ENCODE data around the gene NFS1.
"Not testable (repeated sequence)": the region's sequence is repeated elsewhere in the genome, so short reads cannot be mapped to it uniquely, and the experiment has no call there.

NFS1 gene

DNA sequence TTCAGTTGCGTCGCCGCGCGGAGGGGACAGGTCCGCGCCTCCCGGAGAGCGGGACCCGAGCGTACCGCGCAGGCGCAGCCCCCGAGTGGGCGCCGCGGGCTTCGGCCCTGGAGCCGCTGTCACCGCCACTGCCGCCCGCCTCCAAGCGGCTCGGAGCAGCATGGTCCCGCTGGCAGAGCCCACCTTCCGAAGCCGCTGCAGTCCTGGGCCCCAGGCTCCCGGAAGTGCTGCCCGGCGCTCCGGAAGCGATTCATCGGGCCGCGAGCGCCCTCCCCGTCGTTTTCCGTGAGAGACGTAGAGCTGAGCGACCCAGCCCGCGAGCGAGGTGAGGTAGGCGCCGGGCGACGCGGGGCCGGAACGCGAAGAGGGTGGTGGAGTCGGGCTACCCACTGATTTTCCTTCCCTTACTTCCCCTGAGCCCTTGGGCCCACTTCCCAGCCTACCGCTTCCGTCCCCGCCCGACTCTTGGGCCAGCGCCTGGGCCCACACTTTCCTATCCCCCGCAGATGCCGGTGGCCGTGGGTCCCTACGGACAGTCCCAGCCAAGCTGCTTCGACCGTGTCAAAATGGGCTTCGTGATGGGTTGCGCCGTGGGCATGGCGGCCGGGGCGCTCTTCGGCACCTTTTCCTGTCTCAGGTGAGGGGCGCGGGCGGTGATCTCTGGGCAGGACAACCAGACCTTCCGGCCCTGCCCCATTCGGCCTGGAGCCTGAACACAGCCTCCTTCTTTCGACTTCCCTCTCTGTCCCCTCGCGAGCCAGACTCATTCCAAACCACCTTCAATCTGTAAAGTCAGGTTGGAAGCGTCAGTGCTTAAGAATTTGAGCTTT is at the start of gene NFS1, which contains the start of gene ROMO1:
TSS of gene NFS1 (minus strand) at position 226 of the 830 bp plus-strand sequence. CDS start at position 162, 64 bp downstream.
TSS of gene ROMO1 (plus strand) at position 279 of the 830 bp plus-strand sequence. CDS start at position 507, 228 bp downstream.
- peak; percentile 90 for DNase-seq

GRCh38 chr20:35744492-35744841 is 45.3 kb upstream of the NFS1 start:
- not testable (repeated sequence) for DNase-seq

- DNase-seq = peak; percentile 48
Measured at GRCh38 chr20:35743693-35744491, 44.7 kb upstream of the NFS1 start.

GRCh38 chr20:35742741-35743523 is 43.8 kb upstream of the NFS1 start:
- peak; percentile 60 for DNase-seq

- DNase-seq = peak; percentile 100
Measured at GRCh38 chr20:35741892-35742740, 43.0 kb upstream of the NFS1 start, which contains the start of gene RBM39. TSS of gene RBM39 (minus strand) at chr20:35742260. CDS start at chr20:35740874, 1,386 bp downstream.

DNA sequence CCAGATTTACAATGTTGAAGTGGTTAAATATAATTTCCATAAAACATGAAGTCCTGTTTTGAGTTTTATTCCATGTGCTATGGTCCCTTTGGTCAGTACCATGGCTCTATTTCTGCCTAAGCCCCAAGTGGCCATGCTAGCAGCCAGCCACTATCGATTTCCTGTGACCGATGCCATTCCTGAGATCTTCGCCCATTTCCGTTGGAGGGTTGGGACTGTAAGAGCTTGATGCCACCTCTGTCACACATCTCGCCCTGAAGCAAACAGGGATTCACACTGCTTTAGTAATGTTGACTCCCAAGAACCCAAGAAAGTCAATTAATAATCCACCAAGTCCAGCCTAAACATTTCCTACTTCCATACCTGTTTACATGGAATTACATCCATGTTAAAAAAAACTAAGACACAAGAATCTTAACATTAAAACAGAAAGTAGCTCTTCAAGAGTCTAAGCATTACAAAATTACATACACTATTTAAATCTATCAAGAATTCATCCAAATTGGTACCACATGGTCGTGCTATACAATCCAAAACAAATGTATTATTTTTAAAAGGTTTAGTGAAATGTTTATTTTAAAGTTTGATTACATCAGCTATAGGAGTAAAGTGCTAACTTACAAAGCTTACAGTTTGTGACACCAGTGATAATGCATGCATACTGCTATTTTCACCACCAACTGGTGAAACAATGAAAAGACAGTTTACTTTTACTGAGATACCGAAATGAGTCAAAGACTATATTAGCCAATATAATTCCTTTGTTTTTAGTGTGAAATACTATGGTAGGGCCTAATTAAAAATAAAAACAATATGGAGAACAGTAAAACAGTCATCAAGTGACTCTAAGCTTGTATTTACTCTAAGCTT is 40.4 kb upstream of the NFS1 start:
- peak; percentile 63 for DNase-seq

DNA sequence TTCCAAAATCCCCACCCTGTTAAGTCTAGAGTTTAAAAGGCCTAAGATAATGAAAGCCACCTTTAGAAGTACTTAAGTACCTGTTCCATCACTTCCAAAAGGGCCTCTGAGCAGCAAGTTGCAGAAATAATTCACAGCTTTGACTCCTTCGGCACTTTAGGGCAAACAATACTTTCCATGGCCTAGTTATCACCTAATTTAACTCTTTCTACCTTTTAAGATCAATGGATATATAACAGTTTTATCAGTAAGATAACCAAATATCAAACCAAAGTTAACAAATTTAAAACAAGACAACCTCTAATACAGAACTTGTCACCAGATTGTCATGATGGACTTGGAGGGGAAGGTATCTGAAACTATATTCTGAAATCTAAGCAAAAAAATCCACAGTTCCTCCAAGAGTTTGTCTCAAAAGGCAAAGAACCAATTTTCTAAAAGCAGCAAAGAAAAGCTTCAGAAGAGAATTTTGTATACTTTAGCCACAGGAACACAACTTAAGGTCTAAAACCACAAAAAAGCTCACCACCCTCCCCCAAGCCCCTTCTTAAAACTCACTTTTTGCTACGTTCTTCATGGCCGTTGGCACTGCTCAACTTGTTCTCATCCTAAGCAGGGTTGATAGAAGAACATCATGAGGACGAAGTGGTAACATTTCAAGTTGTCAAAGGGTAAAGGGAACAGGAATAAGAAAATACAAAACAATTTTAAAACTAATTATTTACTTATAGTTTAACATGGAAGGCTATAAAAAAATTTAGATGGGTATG is 39.4 kb upstream of the NFS1 start:
- no peak for DNase-seq

GRCh38 chr20:35737865-35738333 is 38.7 kb upstream of the NFS1 start:
- DNase-seq = no peak

- DNase-seq = no peak
Measured at GRCh38 chr20:35735826-35736470, 36.8 kb upstream of the NFS1 start.

DNA sequence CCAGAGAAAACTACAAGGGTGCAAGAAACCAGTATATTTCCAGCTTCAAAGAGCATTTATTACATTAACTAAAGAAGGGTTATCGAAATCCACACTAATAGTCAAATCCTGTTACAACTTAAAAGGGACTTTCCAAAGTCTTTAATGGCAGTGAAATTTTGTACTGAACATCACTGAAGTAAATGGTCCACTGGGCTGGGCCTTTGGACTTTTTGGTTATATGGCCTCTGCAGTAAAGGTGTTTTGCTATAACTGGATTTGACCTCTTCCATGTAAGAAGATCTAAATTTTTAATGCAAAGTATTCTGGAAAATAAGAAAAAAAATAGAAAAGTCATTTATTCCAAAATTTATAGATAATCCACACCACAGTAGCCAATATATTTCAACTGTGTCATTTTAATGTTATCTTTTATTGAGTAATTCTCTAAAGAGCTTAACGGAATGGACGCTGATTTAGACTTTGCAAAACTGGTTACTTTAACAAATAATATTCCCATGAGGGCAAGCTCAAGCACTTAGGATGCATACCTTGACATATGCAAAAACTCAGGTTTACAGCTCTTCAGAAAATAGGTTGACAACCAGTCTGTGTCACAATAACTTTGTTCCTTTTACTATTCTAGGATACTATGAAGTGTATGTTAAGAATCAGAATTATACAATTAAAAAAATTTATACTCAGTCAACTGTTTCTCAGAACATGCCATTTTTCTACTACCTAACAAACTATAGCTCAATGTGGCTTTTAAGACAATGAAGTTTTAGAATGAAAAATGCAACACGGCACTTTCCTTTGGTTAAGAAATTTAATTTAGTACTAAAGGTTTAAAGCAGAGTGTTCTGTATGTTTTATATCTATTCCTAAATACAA is 35.9 kb upstream of the NFS1 start:
- no peak for DNase-seq

DNA sequence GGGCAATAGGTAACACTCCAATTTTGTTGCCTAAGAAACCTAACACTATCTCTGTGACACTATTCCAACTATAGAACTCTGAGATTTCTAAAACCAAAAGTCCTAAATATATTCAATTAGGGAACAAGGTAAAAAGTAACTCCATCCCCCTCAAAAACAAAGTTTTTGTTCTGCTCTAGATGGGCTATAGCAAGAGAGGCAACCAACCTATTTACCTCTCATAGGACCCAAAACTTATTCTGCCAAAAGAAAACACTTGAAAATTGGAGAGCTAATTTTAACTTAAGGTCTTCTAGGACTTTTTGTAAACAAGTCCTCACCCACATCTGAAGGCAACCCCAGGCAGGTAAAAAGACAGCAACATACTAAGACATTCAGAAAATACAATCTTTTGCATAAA is 35.2 kb upstream of the NFS1 start:
- DNase-seq = no peak

DNA sequence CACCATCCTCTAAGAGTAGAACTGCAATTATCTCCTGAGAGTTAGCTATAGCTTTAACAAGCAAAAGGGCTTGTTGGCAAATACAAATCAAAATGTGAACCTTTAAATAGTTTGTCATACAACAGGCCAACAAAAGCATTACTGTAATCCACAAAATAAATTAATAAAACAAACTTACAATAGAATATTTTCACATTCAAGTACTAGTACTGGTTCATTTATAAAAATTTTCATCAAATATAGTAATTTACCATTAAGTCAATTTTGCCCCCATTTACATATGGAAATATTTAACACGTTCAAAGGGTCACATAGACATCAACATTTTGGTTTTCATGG is 33.5 kb upstream of the NFS1 start:
- DNase-seq = no peak

- no peak for DNase-seq
Measured at GRCh38 chr20:35731862-35732643, 32.9 kb upstream of the NFS1 start.

- DNase-seq = no peak
Measured at GRCh38 chr20:35731469-35731788, 32.3 kb upstream of the NFS1 start.

DNA sequence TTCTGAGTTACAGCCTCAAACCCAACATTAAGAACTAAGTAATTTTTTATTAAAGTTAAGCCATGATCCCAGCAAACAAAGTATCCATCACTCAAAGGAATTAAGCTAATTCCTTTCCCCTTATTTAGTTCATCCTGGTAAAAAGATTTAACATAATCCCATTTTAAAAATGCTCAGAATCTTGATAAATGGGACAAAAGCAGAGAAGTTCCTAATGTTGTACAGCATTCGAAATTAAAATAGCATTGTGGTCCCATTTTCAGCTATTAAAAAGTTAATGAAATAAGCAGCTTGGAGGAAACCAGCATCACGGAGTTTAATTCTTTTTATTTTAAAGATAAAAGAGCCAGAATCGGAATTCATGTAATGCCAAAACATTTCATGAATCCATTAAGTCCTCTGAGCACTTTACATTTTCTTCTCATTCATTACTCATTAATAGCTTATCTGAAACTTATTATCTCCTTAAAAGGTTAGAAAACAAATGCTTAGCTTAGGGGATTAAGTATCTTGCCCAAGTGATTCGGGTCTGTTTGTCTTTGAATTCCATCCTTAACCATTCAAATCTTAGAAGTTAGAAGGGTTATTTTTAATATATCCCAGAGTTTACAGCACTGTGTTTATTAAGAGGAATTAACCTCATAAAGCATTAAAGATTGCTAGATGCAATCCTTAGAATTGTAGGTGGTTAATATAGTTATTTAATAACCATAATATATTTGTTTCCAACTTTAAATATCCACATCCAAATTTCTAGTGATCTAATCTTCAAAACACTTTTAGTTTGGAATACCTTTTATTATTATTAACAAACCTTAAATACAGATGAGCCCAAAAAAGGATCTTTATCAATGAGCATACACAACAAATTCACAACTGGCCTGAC is 31.7 kb upstream of the NFS1 start:
- DNase-seq = no peak

GRCh38 chr20:35729836-35730582 is 30.9 kb upstream of the NFS1 start:
- DNase-seq = no peak

Data from CD4-positive, alpha-beta T cell treated with Interleukin-10 for 1 hour (primary cell).